ENCODE measurements around the gene CNOT2. TPM values are rescaled to one million over a fixed set of nuclear protein-coding genes. Genes with fewer than 3 reads are reported as not detected.
"Not testable (repeated sequence)": the region's sequence is repeated elsewhere in the genome, so short reads cannot be mapped to it uniquely, and the experiment has no call there.

The CNOT2 gene
- total RNA-seq, 6 experiments from 2014 or later: 45.0 to 54.2 (median 49.5) TPM

- Mint-ChIP-seq H3K9me3 (no peaks in the 10 kb centered on the region), H3K36me3 (ENCODE audit: low read depth) (peaks cover 20% of the 10 kb centered on the region), H3K27me3 (ENCODE audit: insufficient read depth) (no peaks in the 10 kb centered on the region), H3K4me1 (ENCODE audit: low read depth) (peaks cover 28% of the 10 kb centered on the region), H3K4me3 (no peak overlapping the region), H3K27ac (no peak overlapping the region)
- no peak for DNase-seq
- TF ChIP-seq, protein P1, sequence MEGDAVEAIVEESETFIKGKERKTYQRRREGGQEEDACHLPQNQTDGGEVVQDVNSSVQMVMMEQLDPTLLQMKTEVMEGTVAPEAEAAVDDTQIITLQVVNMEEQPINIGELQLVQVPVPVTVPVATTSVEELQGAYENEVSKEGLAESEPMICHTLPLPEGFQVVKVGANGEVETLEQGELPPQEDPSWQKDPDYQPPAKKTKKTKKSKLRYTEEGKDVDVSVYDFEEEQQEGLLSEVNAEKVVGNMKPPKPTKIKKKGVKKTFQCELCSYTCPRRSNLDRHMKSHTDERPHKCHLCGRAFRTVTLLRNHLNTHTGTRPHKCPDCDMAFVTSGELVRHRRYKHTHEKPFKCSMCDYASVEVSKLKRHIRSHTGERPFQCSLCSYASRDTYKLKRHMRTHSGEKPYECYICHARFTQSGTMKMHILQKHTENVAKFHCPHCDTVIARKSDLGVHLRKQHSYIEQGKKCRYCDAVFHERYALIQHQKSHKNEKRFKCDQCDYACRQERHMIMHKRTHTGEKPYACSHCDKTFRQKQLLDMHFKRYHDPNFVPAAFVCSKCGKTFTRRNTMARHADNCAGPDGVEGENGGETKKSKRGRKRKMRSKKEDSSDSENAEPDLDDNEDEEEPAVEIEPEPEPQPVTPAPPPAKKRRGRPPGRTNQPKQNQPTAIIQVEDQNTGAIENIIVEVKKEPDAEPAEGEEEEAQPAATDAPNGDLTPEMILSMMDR (IDR thresholded peaks at IDR 0.05): no peak
Measured at GRCh38 chr12:70292017-70292776, 49.0 kb downstream of the CNOT2 start.

DNA sequence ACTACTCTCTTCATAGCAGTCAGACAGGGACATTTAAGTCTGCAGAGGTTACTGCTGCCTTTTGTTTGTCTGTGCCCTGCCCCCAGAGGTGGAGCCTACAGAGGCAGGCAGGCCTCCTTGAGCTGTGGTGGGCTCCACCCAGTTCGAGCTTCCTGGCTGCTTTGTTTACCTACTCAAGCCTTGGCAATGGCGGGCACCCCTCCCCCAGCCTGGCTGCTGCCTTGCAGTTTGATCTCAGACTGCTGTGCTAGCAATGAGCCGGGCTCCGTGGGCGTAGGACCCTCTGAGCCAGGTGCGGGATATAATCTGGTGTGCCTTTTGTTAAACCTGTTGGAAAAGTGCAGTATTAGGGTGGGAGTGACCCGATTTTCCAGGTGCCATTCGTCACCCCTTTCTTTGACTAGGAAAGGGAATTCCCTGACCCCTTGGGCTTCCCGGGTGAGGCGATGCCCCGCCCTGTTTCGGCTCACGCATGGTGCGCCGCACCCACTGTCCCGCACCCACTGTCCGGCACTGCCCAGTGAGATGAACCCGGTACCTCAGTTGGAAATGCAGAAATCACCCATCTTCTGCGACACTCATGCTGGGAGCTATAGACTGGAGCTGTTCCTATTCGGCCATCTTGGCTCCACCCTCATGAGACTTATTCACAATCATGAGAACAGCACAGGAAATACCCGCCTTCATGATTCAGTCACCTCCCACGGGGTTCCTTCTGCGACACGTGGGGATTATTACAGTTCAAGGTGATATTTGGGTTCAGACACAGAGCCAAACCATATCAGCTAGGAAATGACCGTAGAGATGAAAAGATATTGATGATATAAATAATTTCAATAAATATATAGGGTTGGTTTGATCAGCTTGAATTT, 61.7 kb downstream of the CNOT2 start:
- DNase-seq; H3K4me3 Mint-ChIP-seq; H3K27ac Mint-ChIP-seq; H3K27me3 Mint-ChIP-seq (ENCODE audit: insufficient read depth): not testable (repeated sequence)
- Mint-ChIP-seq H3K9me3 (peaks cover 11% of the 10 kb centered on the region), H3K4me1 (ENCODE audit: low read depth) (peaks cover 10% of the 10 kb centered on the region; the same call in 1 of the 2 replicates), H3K36me3 (ENCODE audit: low read depth) (peaks cover 43% of the 10 kb centered on the region)

GRCh38 chr12:70305794-70306193, 62.6 kb downstream of the CNOT2 start:
- Mint-ChIP-seq H3K36me3 (ENCODE audit: low read depth) (peaks cover 42% of the 10 kb centered on the region), H3K4me1 (ENCODE audit: low read depth) (peaks cover 10% of the 10 kb centered on the region; the same call in 1 of the 2 replicates), H3K9me3 (peaks cover 10% of the 10 kb centered on the region), H3K27ac (no peak overlapping the region), H3K4me3 (no peak overlapping the region), H3K27me3 (ENCODE audit: insufficient read depth) (no peaks in the 10 kb centered on the region; the same call in 1 of the 2 replicates)
- DNase-seq: no peak
- TF ChIP-seq, protein P1 (IDR thresholded peaks at IDR 0.05): no peak

DNA sequence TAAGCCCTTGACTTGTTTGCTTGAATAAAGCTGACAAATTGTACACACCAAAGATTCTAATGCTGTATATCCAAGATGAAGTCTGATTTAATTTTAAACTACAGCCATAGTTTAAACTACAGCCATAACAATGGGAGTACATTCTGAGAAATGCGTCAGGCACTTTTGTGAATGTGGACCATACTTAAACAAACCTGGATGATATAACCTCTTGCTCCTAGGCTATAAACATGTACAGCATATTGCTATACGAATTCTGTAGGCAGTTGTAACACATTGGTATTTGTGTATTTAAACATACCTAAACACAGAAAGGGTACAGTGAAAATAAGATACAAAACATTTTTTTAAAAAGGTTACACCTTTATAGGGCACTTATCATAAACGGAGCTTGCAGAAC, 63.4 kb downstream of the CNOT2 start:
- Mint-ChIP-seq H3K36me3 (ENCODE audit: low read depth) (peaks cover 34% of the 10 kb centered on the region), H3K27me3 (ENCODE audit: insufficient read depth) (no peaks in the 10 kb centered on the region; the same call in 1 of the 2 replicates)
- TF ChIP-seq, protein P1 (IDR thresholded peaks at IDR 0.05): no peak

GRCh38 chr12:70307868-70308267, 64.6 kb downstream of the CNOT2 start:
- Mint-ChIP-seq H3K27me3 (ENCODE audit: insufficient read depth) (no peaks in the 10 kb centered on the region; the same call in 1 of the 2 replicates), H3K4me1 (ENCODE audit: low read depth) (peaks cover 10% of the 10 kb centered on the region; the same call in 1 of the 2 replicates), H3K27ac (no peak overlapping the region), H3K9me3 (peaks cover 10% of the 10 kb centered on the region), H3K4me3 (no peak overlapping the region), H3K36me3 (ENCODE audit: low read depth) (peaks cover 30% of the 10 kb centered on the region)
- DNase-seq: no peak
- TF ChIP-seq, protein P1 (IDR thresholded peaks at IDR 0.05): no peak

More for the DNA sequence above, 63.4 kb downstream of the CNOT2 start:
- Mint-ChIP-seq H3K27ac (no peak overlapping the region), H3K4me1 (ENCODE audit: low read depth) (peaks cover 10% of the 10 kb centered on the region; the same call in 1 of the 2 replicates), H3K9me3 (peaks cover 10% of the 10 kb centered on the region), H3K4me3 (no peak overlapping the region)
- no peak for DNase-seq

All from HFFc6 (cell line).